GM10266 (cell line): Measurements from ENCODE around the gene PATL1.

ENCODE experiments used
- DNase-seq: peaks from one replicate; pipeline ENCODE4 v3.0.0; 2012; ENCODE audit errors: extremely low spot score
- TF ChIP-seq, protein P1 (sequence below): IDR thresholded peaks from 2 replicates; pipeline ENCODE4 v1.5.1; 2012; ENCODE audit warnings: mild to moderate bottlenecking, low read depth; ENCODE audit not compliant: control insufficient read depth, insufficient read depth; ENCODE audit errors: missing control alignments

The PATL1 gene

DNA sequence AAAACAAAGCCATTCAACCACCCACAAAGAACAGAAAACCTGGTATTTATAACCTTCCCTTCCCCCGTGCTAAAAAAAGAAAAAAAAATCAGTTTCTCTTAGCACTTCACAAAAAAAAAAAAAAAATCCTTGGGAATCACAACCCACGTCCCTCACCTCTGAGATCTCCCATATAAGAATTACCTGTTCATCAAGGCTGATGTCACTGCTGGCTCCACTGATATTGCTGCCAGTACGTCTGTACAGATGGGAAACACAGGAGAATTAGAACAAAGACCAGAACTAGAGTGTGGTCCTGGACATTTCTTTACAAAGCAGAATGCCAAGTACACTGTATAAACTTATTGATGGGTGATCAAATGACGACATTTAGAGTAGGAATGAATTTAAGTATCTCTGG lies 68.2 kb downstream of the PATL1 start:
- DNase-seq: no peak
- TF ChIP-seq, protein P1, sequence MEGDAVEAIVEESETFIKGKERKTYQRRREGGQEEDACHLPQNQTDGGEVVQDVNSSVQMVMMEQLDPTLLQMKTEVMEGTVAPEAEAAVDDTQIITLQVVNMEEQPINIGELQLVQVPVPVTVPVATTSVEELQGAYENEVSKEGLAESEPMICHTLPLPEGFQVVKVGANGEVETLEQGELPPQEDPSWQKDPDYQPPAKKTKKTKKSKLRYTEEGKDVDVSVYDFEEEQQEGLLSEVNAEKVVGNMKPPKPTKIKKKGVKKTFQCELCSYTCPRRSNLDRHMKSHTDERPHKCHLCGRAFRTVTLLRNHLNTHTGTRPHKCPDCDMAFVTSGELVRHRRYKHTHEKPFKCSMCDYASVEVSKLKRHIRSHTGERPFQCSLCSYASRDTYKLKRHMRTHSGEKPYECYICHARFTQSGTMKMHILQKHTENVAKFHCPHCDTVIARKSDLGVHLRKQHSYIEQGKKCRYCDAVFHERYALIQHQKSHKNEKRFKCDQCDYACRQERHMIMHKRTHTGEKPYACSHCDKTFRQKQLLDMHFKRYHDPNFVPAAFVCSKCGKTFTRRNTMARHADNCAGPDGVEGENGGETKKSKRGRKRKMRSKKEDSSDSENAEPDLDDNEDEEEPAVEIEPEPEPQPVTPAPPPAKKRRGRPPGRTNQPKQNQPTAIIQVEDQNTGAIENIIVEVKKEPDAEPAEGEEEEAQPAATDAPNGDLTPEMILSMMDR: no peak

DNA sequence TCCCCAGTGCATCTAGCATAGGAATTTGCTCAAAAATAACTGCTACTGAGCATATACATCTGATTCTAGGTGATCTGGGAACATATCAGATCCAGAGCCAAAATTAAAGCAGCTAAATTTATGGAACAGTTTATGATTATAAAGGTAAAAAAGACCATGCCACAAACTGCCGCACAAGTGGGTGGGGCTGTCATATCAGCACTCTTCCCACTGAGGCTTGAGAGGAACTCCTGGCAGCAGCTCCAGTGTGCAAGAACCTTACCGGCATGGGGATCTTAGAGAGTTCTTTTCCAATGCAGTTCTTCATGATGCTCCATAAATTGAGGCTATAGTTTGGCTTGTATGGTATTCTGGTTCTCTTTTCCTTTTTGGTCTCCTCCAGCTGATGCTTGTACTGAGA lies 68.6 kb downstream of the PATL1 start:
- TF ChIP-seq, protein P1: no peak
- no peak for DNase-seq

DNA sequence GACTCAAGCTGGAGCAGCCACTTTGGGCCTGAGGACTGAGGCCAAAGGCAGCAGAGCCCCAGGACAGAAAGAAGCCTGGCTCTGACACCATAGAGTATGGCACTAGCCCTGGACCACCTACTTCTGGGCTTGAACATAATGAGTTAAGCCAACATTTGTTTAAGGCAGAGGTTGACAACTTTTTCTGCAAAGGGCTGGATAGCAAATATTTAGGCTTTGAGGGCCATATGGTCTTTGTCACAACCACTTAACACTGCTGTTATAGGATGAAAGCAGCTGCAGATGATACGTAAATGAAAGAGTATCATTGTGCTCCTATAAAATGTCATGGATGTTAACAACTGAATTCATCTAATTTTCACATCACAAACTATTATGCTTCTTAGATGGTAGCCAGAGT lies 69.9 kb downstream of the PATL1 start:
- DNase-seq: no peak
- TF ChIP-seq, protein P1: no peak
